ENCODE measurements around the gene PRDX6.
"Not testable (repeated sequence)": the region's sequence is repeated elsewhere in the genome, so short reads cannot be mapped to it uniquely, and the experiment has no call there.

Gene PRDX6

DNA sequence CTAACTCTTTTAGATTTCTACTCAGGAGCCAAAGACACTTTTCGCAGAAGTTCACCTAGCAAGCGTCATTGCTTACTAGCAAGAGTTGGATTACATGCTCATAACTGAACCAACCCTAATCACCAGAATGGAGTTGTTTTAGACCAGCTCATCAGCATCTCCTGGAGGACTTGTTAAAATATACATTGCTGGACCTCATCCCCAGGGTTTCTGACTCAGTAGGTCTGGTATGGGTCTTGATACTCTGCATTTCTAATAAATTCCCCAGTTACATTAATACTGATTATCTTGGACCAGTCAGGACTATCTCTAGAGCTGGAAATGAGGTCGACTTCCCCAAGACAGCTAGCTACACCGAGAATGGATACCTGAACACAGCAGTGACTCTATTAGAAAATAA lies 9.7 kb upstream of the PRDX6 start:
- no peak for DNase-seq (ENCODE audit: extremely low read depth, low read depth)
- no peak overlapping the region for H3K4me3 ChIP-seq (replicated peaks; ENCODE audit: low read depth, low read length)
- no peak for TF ChIP-seq CTCF (IDR thresholded peaks at IDR 0.05; ENCODE audit: low read depth, low read length, missing control alignments)

- no peak for DNase-seq (ENCODE audit: extremely low read depth, low read depth)
Observed at GRCh38 chr1:173469656-173470055, 7.5 kb upstream of the PRDX6 start.

DNA sequence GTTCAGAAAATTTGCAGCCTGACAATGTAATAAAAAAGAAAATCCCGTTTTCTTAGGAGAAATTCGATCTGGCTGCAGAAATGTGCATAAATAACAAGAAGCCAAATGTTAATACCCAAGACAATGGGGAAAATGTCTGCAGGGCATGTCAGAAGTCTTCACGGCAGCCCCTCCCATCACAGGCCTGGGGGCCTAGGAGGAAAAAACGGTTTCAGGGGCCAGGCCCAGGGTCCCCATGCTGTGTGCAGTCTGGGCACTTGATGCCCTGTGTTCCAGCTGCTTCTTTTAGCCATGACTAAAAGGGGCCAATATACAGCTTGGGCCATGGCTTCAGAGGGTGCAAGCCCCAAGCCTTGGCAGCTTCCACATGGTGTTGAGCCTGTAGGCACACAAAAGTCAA lies 6.5 kb upstream of the PRDX6 start:
- no peak for TF ChIP-seq CTCF (IDR thresholded peaks at IDR 0.05; ENCODE audit: low read depth, low read length, missing control alignments)

More at GRCh38 chr1:173469656-173470055, 7.5 kb upstream of the PRDX6 start:
- no peak overlapping the region for H3K4me3 ChIP-seq (replicated peaks; ENCODE audit: low read depth, low read length)
- no peak for TF ChIP-seq CTCF (IDR thresholded peaks at IDR 0.05; ENCODE audit: low read depth, low read length, missing control alignments)

GRCh38 chr1:173473599-173474011 lies 3.5 kb upstream of the PRDX6 start:
- DNase-seq (ENCODE audit: extremely low read depth, low read depth): peak; percentile 30
- TF ChIP-seq CTCF (IDR thresholded peaks at IDR 0.05; ENCODE audit: low read depth, low read length, missing control alignments): no peak
- no peak overlapping the region for H3K4me3 ChIP-seq (replicated peaks; ENCODE audit: low read depth, low read length)

More for the DNA sequence above, 6.5 kb upstream of the PRDX6 start:
- no peak for DNase-seq (ENCODE audit: extremely low read depth, low read depth)
- H3K4me3 ChIP-seq (replicated peaks; ENCODE audit: low read depth, low read length): no peak overlapping the region

DNA sequence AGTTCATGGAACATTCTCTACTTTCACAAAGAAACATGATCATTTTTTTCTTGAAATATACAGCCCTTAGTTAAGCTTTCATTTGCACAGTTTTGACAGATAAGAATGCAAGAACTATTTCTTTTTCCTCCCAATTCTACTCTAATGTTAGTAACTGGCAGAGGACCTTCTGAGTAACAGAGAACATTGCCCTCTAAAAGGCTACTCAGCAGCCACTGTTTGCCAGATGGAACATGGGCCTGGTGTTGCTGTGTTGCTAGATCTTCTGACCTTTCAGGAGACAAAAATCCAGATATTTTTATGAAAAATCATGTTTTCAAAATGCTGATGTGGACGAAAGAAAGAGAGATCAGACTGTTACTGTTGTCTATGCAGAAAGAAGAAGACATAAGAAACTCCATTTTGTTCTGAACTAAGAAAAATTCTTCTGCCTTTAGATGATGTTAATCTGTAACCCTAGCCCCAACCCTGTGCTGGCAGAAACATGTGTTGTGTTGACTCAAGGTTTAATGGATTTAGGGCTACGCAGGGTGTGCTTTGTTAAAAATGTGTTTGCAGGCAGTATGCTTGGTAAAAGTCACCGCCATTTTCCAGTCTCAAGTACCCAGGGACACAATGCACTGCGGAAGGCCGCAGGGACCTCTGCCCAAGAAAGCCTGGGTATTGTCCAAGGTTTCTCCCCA lies 2.9 kb upstream of the PRDX6 start:
- H3K4me3 ChIP-seq (replicated peaks; ENCODE audit: low read depth, low read length): no peak overlapping the region
- DNase-seq (ENCODE audit: extremely low read depth, low read depth): no peak
- no peak for TF ChIP-seq CTCF (IDR thresholded peaks at IDR 0.05; ENCODE audit: low read depth, low read length, missing control alignments)

DNA sequence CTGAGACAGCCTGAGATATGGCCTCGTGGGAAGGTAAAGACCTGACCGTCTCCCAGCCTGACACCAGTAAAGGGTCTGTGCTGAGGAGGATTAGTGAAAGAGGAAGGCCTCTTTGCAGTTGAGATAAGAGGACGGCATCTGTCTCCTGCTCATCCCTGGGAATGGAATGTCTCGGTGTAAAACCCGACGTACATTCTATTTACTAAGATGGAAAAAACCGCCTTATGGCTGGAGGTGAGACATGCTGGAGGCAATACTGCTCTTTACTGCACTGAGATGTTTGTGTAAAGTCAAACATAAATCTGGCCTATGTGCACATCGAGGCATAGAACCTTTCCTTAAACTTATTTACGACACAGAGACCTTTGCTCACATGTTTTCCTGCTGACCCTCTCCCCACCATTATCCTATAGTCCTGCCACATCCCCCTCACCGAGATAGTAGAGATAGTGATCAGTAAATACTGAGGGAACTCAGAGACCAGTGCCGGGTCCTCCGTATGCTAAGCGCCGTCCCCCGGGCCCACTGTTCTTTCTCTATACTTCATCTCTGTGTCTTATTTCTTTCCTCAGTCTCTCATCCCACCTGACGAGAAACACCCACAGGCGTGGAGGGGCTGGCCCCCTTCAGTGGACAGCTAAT lies 2.2 kb upstream of the PRDX6 start:
- not testable (repeated sequence) for DNase-seq (ENCODE audit: extremely low read depth, low read depth)
- H3K4me3 ChIP-seq (replicated peaks; ENCODE audit: low read depth, low read length): peak overlapping the region; percentile 60

GRCh38 chr1:173475564-173476196 lies 1.5 kb upstream of the PRDX6 start:
- peak overlapping the region; percentile 60 for H3K4me3 ChIP-seq (replicated peaks; ENCODE audit: low read depth, low read length)
- TF ChIP-seq CTCF (IDR thresholded peaks at IDR 0.05; ENCODE audit: low read depth, low read length, missing control alignments): no peak
- no peak for DNase-seq (ENCODE audit: extremely low read depth, low read depth)
